Endothelial cell of umbilical vein (primary cell): ENCODE results near the gene CHD6. TPM values are rescaled to one million over a fixed set of nuclear protein-coding genes. Genes with fewer than 3 reads are reported as not detected.

ENCODE experiments used
- BruUV-seq: library from RNA; stranded (reverse); fragments of 400-500 nt; replicated peaks from 2 replicates; lab custom pipeline; 2021; lab: Mats Ljungman, UMichigan
- CTCF ChIA-PET: fragments of 300-600, 350-600 bp; sonication (Branson Sonifier 250); formaldehyde crosslinking; loops from one replicate; lab custom pipeline; 2021; ENCODE audit warnings: antibody characterized with exemption, inconsistent platforms; lab: Charles Lee
- POLR2A ChIA-PET: fragments of 300-600, 350-600 bp; sonication (Branson Sonifier 250); formaldehyde crosslinking; loops from one replicate; lab custom pipeline; 2021; ENCODE audit warnings: antibody characterized with exemption, inconsistent platforms; lab: Charles Lee
- DNase-seq: peaks from one replicate; pipeline ENCODE4 v3.0.0-alpha.2; 2011; ENCODE audit warnings: low read depth, low spot score
- FAIRE-seq: peaks from 2 replicates; lab custom pipeline; 2011; peaks lifted over from hg19 to GRCh38; lab: Jason Lieb, UNC
- H2AFZ ChIP-seq: 2 replicates; pipeline ENCODE4 v1.6.0; 2012; ENCODE audit warnings: low read depth, low read length, control low read depth, inconsistent platforms
- H3K27ac ChIP-seq: 2 replicates; pipeline ENCODE4 v1.5.1; 2011; ENCODE audit warnings: low read depth, mild to moderate bottlenecking, control low read depth, low read length, moderate library complexity; ENCODE audit not compliant: insufficient read depth
- H3K27me3 ChIP-seq, 2 experiments: 2 replicates each; pipeline versions ENCODE4 v1.6.0 to v1.6.1; 2011; ENCODE audit warnings: low read length in 2 of 2, mixed read lengths in 1 of 2; ENCODE audit not compliant: control insufficient read depth in 2 of 2, insufficient read depth in 2 of 2
- H3K36me3 ChIP-seq, 2 experiments: 2 replicates in 1 of 2; 3 replicates in 1 of 2; pipeline ENCODE4 v1.5.1; 2011; ENCODE audit warnings: low read length in 2 of 2, mild to moderate bottlenecking in 1 of 2, moderate library complexity in 1 of 2; ENCODE audit not compliant: control insufficient read depth in 2 of 2, insufficient read depth in 2 of 2; ENCODE audit errors: extremely low read depth in 1 of 2
- H3K4me1 ChIP-seq: 3 replicates; pipeline ENCODE4 v1.5.1; 2011; ENCODE audit warnings: mild to moderate bottlenecking, low read length; ENCODE audit not compliant: control insufficient read depth, insufficient read depth; ENCODE audit errors: extremely low read depth
- H3K4me2 ChIP-seq: 2 replicates; pipeline ENCODE4 v1.6.1; 2011; ENCODE audit warnings: low read length, control low read depth, mixed read lengths; ENCODE audit not compliant: insufficient read depth
- H3K4me3 ChIP-seq, 3 experiments: fragments of 200-600 bp in 1 of 3; sonication (generic), shearing (Covaris generic) in 1 of 3; replicated peaks in 1 of 3; 2 replicates each; pipeline ENCODE4 v1.5.1; 2011 to 2016; ENCODE audit warnings: control low read depth in 3 of 3, low read length in 3 of 3, mild to moderate bottlenecking in 2 of 3, inconsistent platforms in 1 of 3, low read depth in 1 of 3, moderate library complexity in 1 of 3; ENCODE audit not compliant: insufficient read depth in 1 of 3
- H3K79me2 ChIP-seq: 2 replicates; pipeline ENCODE4 v1.6.0; 2012; ENCODE audit warnings: low read length, inconsistent platforms; ENCODE audit not compliant: control insufficient read depth, insufficient read depth
- H3K9ac ChIP-seq: replicated peaks from 2 replicates; pipeline ENCODE3; 2011; ENCODE audit warnings: low read length, control low read depth; ENCODE audit not compliant: insufficient read depth; ENCODE audit errors: extremely low read depth
- H3K9me1 ChIP-seq: replicated peaks from 3 replicates; pipeline ENCODE4 v1.6.0; 2011; ENCODE audit warnings: mild to moderate bottlenecking, low read length; ENCODE audit not compliant: control insufficient read depth, insufficient read depth; ENCODE audit errors: extremely low read depth
- H3K9me3 ChIP-seq: replicated peaks from 2 replicates; pipeline ENCODE4 v1.5.1; 2012; ENCODE audit warnings: low read length, inconsistent platforms; ENCODE audit not compliant: control insufficient read depth, insufficient read depth
- H4K20me1 ChIP-seq: replicated peaks from 2 replicates; pipeline ENCODE3; 2011; ENCODE audit warnings: mild to moderate bottlenecking, low read length; ENCODE audit not compliant: control insufficient read depth, insufficient read depth; ENCODE audit errors: extremely low read depth
- FOS ChIP-seq: IDR thresholded peaks from 2 replicates; pipeline ENCODE4 v1.6.1; 2011; ENCODE audit warnings: mild to moderate bottlenecking, low read length, moderate library complexity, borderline replicate concordance; ENCODE audit not compliant: insufficient read depth
- GATA2 ChIP-seq: IDR thresholded peaks from 2 replicates; pipeline ENCODE4 v1.7.0; 2011; ENCODE audit warnings: low read depth, mild to moderate bottlenecking, moderate library complexity, mixed read lengths, low read length; ENCODE audit not compliant: insufficient read length, insufficient read depth
- JUN ChIP-seq: IDR thresholded peaks from 2 replicates; pipeline ENCODE4 v1.6.1; 2011; ENCODE audit warnings: borderline replicate concordance, low read depth; ENCODE audit not compliant: insufficient read length, insufficient read depth
- MYC ChIP-seq: IDR thresholded peaks from one replicate; pipeline ENCODE4 v1.6.1; 2011; ENCODE audit warnings: mild to moderate bottlenecking, low read depth, low read length
- POLR2A ChIP-seq: IDR thresholded peaks from 2 replicates; pipeline ENCODE4 v1.6.1; 2012; ENCODE audit warnings: low read depth, mild to moderate bottlenecking, control low read depth, low read length
- POLR2AphosphoS5 ChIP-seq: IDR thresholded peaks from 2 replicates; pipeline ENCODE4 v1.6.1; 2012; ENCODE audit warnings: low read depth, mild to moderate bottlenecking, control low read depth, low read length, moderate library complexity; ENCODE audit not compliant: insufficient read depth
- dilution Hi-C: fragments of 300-500 bp; cut with MboI; formaldehyde crosslinking; loops from one replicate; pipeline ENCODE4 v1.15.0; 2019; ENCODE audit warnings: low sequenced_read_pairs; ENCODE audit not compliant: extremely low pct_ligation_motif_present
- intact Hi-C: fragments of 100-400 bp; cut with micrococcal nuclease; formaldehyde crosslinking; loops from one replicate; pipeline ENCODE4 v1.10.0; 2022
- polyA plus RNA-seq, 4 experiments: library from polyadenylated mRNA; depleted of rRNA in 3 of 4; stranded (reverse) in 3 of 4; unstranded in 1 of 4; fragments of >200 nt; gene quantifications; 2 replicates each; pipeline versions ENCODE4 v1.2.1 to v1.2.3, GENCODE V29; 2011 to 2012; ENCODE audit warnings: missing spikeins in 1 of 4
- total RNA-seq: library from RNA; stranded (reverse); gene quantifications from 2 replicates; pipeline ENCODE4 v1.2.3, GENCODE V29; 2021
- TF ChIP-seq, protein P1 (sequence below): IDR thresholded peaks from 2 replicates; pipeline ENCODE4 v1.6.1; 2011; ENCODE audit not compliant: insufficient read depth, insufficient read length
- TF ChIP-seq, protein P2 (sequence below), 2 donors: IDR thresholded peaks; 1 replicate in 1 of 2; 2 replicates in 1 of 2; pipeline ENCODE4 v1.5.1; 2011; ENCODE audit warnings: low read length in 2 of 2, mild to moderate bottlenecking in 2 of 2, moderate library complexity in 2 of 2, control low read depth in 1 of 2, inconsistent platforms in 1 of 2, low read depth in 1 of 2; ENCODE audit not compliant: insufficient read depth in 1 of 2; ENCODE audit errors: extremely low read depth in 1 of 2

CHD6 gene
- total and polyA plus RNA-seq, 2 donors (not counting 3 experiments of a cell fraction or from before 2014, with no cell fraction given) = 7.2 to 33.7 TPM

DNA sequence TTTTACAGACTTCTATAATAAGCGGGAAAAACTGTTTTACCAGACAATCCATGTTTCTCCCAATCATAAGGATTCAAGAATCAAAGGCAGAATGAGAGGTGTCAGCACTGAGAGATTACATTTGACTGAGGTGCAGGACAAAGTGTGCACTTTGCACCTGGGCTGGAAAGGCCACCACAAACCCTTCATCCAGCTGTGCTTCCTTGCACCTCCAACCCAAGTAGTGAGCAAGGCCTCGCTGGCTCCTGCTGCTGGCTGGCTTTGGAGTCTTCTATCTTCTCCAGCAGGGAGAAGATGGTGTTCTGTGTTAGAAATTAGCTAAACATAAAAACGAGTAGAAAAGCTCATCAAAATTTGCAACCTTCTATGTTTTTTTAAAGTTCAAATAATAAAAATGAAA, 77.7 kb downstream of the CHD6 start:
- DNase-seq (no peak), FAIRE-seq (no peak)
- TF ChIP-seq POLR2A (no peak), POLR2AphosphoS5 (no peak), FOS (no peak), JUN (no peak), GATA2 (no peak), MYC (no peak)
- TF ChIP-seq, protein P1, sequence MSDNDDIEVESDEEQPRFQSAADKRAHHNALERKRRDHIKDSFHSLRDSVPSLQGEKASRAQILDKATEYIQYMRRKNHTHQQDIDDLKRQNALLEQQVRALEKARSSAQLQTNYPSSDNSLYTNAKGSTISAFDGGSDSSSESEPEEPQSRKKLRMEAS = no peak
- TF ChIP-seq, protein P2, sequence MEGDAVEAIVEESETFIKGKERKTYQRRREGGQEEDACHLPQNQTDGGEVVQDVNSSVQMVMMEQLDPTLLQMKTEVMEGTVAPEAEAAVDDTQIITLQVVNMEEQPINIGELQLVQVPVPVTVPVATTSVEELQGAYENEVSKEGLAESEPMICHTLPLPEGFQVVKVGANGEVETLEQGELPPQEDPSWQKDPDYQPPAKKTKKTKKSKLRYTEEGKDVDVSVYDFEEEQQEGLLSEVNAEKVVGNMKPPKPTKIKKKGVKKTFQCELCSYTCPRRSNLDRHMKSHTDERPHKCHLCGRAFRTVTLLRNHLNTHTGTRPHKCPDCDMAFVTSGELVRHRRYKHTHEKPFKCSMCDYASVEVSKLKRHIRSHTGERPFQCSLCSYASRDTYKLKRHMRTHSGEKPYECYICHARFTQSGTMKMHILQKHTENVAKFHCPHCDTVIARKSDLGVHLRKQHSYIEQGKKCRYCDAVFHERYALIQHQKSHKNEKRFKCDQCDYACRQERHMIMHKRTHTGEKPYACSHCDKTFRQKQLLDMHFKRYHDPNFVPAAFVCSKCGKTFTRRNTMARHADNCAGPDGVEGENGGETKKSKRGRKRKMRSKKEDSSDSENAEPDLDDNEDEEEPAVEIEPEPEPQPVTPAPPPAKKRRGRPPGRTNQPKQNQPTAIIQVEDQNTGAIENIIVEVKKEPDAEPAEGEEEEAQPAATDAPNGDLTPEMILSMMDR (IDR thresholded peaks at IDR 0.05; ENCODE audit: extremely low read depth in 1 of 2, insufficient read depth in 1 of 2, low read depth in 1 of 2, low read length in 2 of 2) = no peak
- no peaks in the 10 kb centered on the region for H3K36me3 ChIP-seq
- no peak overlapping the region for H3K4me2 ChIP-seq
- no peaks in the 10 kb centered on the region for H3K9me1 ChIP-seq
- H3K9ac ChIP-seq = no peak overlapping the region
- dilution Hi-C loops (no loop called here), intact Hi-C loops (no loop called here)
- H4K20me1 ChIP-seq = peaks cover 3% of the 10 kb centered on the region
- no peaks in the 10 kb centered on the region for H3K4me1 ChIP-seq
- BruUV-seq = no TSS peak
- ChIA-PET CTCF (interaction anchor here (0.9 kb wide), 1 partner anchor 11 kb away, joined by 3 read pairs; no protein-coding TSS in a partner anchor), POLR2A (no interaction called here)
- H3K27ac ChIP-seq = no peak overlapping the region
- H2AFZ ChIP-seq = no peak overlapping the region
- no peaks in the 10 kb centered on the region for H3K79me2 ChIP-seq
- H3K27me3 ChIP-seq = no peaks in the 10 kb centered on the region
- no peak overlapping the region for H3K4me3 ChIP-seq
- H3K9me3 ChIP-seq = no peaks in the 10 kb centered on the region
